GM19099 (cell line): Measurements from ENCODE around the gene ZDHHC21.

Source experiments
- POLR2A ChIP-seq: IDR thresholded peaks from 3 replicates; pipeline ENCODE4 v1.6.1; 2011; ENCODE audit warnings: low read depth; ENCODE audit not compliant: insufficient read length; ENCODE audit errors: extremely low read depth

Gene ZDHHC21

DNA sequence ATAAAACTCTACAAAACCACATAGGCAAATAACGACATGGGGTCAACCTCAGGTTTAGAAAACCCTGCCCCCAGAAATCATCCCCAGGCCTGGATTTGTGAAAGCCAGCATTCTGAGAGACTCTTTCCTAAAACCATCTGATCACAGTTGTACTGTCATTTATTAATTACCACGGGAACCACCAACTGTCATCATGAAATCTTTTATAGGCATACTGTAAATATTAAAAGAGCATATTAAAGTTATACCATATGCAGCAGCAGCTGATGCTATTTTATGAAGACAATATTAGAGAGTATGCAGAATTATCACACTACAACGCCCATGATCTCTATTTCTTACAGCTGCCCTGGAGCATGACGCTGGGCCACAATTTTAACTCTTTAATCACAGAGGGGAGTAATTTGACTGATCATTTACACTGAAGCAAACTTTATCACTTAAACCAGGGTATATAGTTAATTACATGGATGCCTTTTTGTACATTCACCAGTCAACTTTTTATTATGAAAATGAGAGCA lies 9.0 kb upstream of the ZDHHC21 start:
- TF ChIP-seq POLR2A, result no peak

DNA sequence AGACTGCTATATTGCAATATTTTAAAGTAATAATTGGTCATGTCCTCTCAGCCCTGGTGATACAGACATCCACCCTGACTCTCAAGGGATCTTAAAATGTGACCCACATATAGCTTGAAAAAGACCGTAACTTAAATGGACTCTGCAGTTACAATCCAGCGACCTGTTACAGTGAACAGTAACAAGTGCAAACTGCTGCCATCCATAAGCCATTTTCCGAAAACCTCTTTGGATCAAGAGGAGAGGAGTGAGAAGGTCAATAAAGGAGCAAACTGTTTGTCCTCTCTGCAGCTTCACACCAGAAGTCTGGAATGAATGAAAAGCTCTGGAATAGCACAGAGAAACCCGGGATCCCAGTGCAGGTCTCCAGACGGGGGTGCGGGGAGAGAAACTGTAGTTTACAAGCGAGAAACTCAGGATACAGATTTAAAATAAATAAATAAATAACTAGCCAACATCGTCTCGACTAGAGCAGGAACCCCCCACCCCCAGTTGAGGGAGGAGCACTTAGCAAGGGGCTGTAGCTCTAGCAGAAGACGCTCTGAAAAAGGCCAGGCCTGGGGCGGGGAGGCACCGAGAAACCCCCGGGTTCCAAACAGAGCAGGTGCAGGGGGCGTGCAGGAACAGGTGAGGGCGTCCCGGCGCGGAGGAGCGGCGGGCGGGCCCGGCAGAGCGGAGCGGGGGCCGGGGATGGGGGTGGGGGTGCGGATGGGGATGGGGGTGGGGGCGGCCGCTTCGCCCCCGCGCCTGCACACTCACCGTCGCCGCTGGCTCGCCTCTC lies 572 bp downstream of the ZDHHC21 start:
- TF ChIP-seq POLR2A, result no peak

DNA sequence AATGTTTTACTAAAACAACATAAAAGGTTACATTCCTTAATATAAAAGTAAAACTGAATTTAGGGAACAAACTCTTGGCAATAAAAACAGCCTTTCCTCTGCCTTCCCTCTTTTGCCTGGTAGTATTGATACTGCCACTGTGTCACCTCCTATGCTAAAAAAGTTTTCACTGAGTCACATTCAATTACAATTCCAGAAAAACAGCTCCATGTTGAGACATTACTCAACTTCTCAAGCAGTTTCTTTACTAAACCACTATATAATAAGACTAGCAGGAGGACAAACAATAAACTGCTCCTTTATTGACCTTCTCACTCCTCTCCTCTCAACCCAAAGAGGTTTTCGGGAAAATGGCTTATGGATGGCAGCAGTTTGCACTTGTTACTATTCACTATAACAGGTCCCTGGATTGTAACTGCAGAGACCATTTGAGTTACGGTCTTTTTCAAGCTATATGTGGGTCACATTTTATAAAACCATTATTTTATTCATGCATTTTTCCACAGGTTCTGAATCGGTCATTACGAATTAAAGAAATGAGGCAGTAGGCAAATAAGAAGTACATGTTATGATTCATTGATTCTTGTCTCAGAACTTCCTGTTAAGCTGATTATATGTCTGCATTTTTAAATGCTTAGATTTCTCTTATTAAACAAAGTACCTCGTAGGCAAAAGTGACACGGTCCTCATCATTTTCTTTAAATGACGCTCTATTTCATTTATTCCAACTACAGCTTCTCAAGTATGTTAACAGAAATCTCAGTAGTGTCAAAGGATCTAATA lies 2.1 kb downstream of the ZDHHC21 start:
- TF ChIP-seq POLR2A, result no peak

DNA sequence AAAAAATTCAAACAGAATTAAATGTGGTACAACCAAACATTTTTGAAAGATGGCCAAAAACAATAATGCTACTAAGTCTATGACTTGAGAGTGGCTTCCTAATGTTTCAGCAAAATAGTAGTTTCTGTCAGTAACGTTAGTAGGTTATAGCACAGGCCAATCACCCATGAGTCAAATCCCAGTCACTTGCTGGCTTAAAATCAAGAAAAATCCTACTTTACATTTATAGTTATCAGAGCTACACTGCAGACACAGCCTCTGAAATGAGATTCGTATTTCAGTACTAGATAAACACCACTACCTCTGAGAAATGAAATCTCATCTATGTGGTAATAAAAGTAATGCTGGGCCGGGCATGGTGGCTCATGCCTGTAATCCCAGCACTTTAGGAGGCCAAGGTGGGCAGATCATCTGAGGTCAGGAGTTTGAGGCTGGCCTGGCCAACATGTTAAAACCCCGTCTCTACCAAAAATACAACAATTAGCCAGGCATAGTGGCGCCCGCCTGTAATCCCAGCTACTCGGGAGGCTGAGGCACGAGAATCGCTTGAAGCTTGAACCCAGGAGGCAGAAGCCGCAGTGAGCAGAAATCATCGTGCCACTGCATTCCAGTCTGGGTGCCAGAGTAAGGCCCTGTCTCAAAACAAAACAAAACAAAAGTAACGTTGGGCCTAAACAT lies 6.1 kb downstream of the ZDHHC21 start:
- TF ChIP-seq POLR2A, result no peak

DNA sequence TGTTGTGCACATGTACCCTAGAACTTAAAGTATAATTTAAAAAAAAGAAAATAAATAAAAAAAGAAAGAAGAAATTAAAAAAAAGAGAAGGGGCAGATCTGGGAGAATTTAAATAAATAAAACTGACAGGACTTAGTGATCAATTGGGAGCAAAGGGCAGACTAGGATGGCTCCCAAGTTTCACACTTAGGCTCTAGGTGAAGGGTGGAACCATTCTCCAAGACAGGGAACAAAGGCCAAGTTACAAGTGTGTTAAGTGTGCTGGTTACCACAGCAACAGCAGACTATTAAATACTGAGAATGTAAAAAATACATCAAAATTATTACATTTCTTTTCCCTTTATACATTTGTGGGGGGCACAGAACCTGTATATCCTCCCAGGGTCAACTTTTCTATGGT lies 7.1 kb downstream of the ZDHHC21 start:
- no peak for TF ChIP-seq POLR2A

DNA sequence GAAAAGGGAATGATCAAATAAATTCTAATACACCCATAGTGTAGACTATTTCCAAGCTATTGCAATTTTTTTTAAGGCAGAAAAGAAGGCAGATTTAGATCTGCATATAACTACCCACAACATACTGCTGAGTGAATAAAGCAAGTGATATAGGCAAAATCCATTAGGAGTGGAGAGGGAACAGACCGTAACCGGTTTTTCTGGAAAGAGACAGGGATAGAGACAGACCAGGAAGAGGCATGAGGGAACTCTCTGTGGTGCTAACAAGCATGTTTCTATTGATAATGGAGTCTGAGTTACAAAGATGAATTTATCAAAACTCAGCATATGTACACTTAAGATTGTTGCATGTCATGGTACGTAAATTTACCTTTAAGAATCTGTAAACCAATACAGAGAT lies 14.5 kb downstream of the ZDHHC21 start:
- no peak for TF ChIP-seq POLR2A

DNA sequence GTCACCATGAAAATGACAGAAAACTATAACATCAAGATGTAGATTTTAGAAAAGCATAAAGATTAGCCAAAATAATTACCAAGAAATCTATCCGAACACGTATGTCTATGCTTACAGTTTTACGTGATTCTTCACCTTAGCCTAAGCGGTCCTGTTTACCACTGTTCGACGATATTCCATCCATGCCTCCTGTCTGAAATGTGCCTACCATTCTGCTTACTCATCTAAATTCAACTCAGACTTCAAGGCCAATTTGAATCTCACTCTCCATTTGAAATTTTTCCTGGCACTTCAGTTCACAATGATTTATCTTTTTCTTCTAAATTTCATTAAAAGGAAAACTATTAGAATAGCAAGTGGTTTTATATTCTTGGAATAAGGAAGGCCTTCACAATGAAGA lies 15.4 kb downstream of the ZDHHC21 start:
- TF ChIP-seq POLR2A, result no peak

DNA sequence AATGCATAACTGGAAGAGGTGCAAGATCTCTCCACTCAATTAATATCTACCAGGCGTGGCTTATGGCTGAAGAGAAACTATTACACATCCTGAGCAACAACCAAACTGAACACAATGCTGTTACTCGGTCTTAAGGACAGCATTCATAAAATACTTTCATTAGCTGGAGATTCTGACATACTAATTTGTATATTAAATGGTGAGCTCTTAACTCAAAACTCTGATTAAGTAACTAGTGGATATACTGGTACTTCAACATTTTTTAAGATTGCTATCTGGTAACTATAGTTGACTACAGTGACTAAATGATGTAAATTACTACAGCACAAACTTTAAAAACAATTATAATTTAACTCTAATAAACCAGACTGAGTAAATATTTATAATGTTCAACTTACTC lies 15.8 kb downstream of the ZDHHC21 start:
- TF ChIP-seq POLR2A, result no peak

DNA sequence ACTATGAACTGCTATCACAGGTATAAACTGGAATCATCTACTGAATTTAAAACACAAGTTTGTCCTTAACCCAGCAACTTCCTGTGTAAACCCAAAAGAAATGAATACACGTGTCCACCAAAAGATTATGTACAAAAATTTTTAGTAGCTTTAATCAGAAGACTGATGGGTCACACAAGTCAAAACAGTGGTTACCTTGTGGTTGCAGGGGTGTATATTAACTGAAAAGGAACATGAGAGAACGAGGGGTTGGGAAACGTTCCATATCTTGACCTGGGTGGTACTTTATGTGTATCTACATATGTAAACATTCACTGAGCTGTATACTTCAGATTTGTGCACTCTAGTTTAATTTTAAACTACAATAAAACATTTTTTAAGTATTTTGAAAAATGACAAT lies 18.6 kb downstream of the ZDHHC21 start:
- TF ChIP-seq POLR2A, result no peak

DNA sequence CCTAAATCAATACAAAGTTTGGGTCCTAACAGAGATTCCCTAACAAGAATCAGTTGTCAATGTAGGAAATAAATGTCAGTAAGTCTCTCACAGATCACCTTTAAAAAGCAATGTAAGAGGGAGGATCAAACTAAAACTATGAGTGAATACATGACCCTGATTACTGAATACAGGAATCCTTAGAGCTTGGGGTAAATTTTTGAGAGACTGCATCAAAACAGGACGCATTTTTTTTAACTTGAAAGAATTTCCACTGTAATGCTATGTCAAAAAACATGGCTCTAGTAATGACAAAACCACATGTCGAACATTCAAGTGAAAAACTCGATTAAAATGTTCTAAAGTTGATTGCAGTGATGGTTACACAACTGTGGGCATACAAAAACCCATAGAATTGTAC lies 21.9 kb downstream of the ZDHHC21 start:
- no peak for TF ChIP-seq POLR2A

DNA sequence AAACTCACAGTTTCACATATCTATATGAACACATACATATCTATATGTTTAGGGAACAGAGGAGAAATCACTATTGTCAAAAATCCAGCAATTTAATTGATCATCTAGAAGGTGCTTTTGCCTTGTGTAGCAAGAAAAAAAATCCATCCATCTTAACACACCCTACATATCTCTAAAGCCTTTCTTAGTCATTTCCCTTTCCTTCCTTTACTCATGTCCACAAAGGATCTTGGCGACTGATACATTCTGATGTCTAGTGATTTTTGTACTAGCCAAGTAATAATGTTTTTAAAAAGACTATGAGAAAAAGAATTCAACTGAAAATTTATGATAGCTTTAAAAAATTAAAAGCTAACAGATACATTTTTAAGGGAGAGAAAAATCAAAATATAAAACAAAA lies 22.5 kb downstream of the ZDHHC21 start:
- TF ChIP-seq POLR2A, result no peak

DNA sequence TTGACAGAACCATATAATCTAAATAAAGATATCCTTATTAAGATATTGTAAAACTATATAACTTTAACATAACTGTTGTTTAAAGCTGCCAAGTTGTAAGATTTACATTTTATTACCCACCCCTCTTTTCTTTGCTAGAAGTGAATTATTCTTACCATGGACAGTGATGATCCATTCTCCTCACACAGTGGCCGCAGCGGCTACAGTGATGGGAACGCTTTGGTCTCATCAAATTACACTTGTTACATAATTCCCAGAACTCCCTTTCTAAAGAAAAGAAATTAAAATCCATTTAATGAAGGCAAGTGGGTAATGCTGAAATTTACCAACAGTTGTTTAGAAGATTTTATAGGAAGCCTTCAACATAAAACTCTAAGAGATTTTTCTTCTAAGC lies 31.2 kb downstream of the ZDHHC21 start:
- no peak for TF ChIP-seq POLR2A

DNA sequence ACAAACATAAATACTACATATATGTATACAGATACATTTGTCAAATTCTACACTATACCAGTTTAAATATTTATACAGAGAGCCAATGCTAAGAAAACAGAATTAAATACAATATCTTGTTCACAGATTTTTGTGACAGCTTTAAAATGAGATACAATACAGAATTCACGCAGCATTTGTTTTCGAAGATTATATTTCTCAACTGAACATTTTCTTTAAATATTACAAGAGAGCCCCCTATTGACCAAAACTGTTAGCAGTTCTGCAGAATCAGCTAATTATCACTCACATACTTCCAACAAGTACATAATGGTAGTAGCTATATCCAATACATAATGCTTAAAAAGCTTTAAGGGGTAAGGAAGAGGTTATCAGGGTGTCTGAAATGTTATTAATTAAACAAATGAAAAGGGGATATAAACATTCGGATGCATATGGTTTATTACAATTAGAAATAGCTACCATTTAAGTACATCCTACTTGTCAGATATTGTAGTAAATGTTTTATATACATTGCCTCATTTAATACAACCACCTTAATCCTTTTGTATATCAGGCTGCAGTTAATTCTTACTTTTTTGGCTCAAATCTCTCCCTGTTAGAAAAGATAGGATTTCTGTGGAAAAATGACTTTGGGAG lies 31.7 kb downstream of the ZDHHC21 start:
- TF ChIP-seq POLR2A, result no peak

DNA sequence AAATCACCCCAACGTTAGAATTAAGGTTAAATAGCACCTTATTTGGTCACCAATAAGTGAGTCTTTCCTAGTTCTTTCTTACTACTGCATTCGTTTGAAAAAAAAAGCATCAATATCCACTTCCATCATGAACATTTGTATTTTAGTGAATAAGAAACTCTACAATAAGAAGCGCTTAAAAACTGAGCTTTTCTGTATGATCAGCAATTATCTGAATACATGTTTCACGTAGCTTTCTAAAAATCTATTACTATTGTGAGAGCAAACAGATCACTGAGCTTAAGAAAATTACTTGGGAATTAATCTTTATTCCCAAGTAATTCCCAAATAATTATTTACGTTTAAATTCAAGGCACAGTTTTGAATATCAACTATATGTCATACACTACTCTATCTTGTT lies 32.5 kb downstream of the ZDHHC21 start:
- no peak for TF ChIP-seq POLR2A

DNA sequence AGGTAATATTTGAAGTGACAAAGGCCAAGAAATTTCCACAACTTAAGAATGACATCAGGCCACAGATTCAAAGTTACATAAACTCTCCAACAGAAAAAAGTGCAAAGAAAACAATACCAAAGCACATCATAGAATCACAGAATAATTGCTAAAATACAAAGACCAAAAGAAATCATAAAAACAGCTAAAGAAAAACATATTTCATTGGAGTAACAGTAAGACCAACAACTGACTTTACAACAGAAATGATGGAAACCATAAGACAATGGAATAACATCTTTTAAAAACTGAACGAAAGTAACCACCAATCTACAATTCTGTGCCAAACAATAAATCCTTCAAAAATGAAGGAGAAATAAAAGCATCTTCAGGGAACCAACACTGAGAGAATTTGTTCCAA lies 38.3 kb downstream of the ZDHHC21 start:
- no peak for TF ChIP-seq POLR2A
